ENCODE measurements around the gene NFKBIL1.

- TF ChIP-seq POLR2A (IDR thresholded peaks at IDR 0.05) (no peak), CTCF (IDR thresholded peaks at IDR 0.05) (no peak)
Measured at GRCh38 chr6:31538805-31539400, 8.5 kb upstream of the NFKBIL1 start.
